GM18519 (cell line): Measurements from ENCODE around the gene LPCAT3.
A peak's percentile ranks its signal among the peaks of the same experiment; 100 is the strongest.

ENCODE experiments used
- ATAC-seq: cut with Tn5 transposase; IDR thresholded peaks from one replicate; pipeline ENCODE4 v1.9.1; 2021; ENCODE audit warnings: mild to moderate bottlenecking, moderate library complexity; ENCODE audit not compliant: unreplicated experiment, low FRiP score

Gene LPCAT3

DNA sequence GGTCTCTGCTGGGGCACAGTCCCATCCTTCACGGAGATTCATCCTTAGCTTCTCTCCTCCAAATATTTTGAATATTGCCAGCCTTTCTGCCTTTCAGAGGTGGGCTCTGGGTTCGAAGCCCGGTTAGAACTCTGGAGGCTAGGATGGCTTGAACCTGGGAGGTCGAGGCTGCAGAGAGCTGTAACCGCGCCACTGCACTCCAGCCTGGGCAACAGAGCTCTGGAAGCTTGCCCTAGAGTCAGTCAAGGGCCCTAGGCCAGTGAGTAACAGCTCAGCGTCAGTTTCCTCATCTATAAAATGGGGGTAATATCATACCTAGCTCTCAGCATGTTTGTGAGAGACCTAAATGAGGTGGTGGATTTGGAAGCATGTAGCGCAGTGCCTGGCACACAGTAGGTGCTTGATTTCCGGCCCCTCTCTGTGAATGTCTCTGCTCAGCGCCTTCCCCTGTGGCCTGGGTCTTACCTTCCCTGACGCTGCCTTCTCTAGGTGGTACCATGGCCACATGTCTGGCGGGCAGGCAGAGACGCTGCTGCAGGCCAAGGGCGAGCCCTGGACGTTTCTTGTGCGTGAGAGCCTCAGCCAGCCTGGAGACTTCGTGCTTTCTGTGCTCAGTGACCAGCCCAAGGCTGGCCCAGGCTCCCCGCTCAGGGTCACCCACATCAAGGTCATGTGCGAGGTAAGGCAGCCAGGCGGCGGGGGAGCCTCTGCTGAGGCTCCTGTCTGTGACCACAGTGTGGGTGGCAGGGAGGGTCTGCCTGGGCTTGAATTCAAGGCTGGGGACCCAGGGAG is 63.8 kb downstream of the LPCAT3 start:
- ATAC-seq: no peak

- ATAC-seq: peak; percentile 30
Observed at GRCh38 chr12:6953442-6954315, 64.6 kb downstream of the LPCAT3 start.

GRCh38 chr12:6952863-6953441 is 65.3 kb downstream of the LPCAT3 start:
- ATAC-seq: no peak

GRCh38 chr12:6952121-6952862 is 66.0 kb downstream of the LPCAT3 start:
- no peak for ATAC-seq

DNA sequence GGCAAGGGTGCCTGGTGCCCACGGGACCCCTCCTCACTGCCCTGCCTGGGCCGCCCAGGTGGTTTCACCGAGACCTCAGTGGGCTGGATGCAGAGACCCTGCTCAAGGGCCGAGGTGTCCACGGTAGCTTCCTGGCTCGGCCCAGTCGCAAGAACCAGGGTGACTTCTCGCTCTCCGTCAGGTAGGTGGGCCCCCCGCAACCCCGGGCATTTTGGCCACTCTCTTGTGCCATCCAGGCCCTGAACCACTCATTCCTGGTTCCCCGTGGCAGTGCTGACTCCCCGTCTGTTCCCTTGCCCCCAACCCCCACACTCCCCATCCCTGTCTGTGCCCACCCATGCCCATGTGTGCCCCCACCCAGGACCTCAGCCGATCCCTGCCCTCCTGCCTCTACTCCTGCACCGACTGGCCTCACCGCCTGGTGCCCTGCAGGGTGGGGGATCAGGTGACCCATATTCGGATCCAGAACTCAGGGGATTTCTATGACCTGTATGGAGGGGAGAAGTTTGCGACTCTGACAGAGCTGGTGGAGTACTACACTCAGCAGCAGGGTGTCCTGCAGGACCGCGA is 66.6 kb downstream of the LPCAT3 start:
- ATAC-seq: no peak

DNA sequence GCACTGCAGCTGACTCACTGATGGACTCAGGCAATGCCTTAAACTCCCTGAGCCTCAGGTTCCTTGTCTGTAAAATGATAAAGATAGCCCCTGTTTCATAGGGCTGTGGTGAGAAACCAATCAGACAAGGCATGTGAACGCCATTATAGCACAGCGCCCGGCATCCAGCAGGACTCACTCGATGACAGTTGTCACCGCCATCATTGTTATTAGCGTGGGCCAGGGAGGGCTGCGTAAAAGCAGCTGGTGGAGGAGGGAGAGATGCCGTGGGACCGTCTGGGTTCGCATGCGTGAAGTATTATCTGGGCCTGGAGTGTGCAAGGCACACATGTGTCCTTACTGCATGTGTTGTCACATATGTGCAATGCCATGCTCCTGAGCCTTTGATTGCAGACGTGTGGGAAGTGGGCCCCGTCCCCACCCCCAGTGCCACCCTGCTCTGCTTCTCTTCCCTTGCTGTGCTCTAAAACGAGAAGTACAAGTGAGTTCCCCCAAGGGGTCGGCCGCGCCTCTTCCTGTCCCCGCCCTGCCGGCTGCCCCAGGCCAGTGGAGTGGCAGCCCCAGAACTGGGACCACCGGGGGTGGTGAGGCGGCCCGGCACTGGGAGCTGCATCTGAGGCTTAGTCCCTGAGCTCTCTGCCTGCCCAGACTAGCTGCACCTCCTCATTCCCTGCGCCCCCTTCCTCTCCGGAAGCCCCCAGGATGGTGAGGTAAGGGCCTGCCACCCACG is 67.3 kb downstream of the LPCAT3 start, which contains the start of gene PTPN6:
PTPN6 (plus strand) TSS at position 546 of the 730 bp plus-strand sequence; CDS start at position 703, 157 bp downstream.
- ATAC-seq: no peak

DNA sequence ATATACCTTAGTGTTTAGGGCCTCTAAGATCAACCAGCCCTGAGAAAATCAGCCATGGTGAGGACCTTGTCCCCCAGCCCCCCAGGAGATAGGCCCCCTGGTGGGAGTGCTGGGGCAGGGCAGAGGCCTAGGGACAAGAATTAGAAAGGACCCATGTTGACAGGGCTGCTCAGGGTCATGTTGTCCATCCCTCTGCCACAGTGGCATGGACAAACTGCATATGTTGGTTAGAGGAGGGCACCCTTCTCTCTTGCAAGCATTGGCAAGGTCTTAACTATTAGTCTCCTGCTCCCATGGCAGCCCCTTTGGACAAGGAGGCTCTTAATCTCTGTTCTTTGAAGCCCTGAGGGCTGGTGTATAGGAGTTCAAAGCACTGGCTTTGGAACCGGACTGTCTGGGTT is 67.9 kb downstream of the LPCAT3 start:
- ATAC-seq: no peak

GRCh38 chr12:6948873-6949594 is 69.2 kb downstream of the LPCAT3 start:
- ATAC-seq: no peak

DNA sequence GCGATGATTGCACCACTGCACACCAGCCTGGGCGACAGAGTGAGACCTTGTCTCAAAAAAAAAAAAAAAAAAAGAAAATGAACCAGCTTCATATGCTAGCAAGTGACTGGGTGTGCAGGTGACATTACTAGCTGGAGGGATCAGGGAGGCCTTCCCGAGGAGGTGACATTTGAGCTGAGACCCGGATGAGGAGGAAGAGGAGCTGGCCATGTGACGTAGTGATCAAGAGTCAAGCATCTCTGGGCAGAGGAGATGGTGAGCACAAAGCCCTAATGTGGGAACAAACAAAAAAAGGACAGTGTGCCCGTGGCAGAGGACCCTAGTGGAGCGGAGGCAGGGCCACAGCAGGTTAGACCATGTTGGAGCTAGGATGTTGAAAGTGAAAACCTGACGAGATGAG is 70.7 kb downstream of the LPCAT3 start:
- ATAC-seq: no peak

DNA sequence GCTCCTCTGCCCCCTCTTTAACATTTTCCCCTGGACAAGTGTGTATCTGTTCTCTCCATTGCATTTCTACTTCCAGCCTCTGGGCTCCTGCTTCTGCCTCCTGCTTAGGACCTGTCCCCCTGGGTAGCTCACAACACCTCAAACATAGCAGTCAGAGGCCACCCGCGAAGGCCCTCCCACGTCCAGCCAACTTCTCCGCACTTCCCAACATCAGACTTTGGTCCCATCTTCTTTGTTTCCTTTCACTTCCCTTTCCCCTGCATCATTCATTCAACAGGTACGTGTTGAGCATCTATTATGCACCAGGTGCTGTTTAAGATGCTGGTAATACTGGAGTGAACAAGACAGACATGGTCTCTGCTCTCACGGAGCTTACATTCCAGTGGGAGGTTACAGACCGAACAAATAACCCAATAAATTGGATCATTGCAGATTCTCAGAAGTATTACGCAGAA is 71.3 kb downstream of the LPCAT3 start:
- no peak for ATAC-seq

GRCh38 chr12:6946033-6946919 is 72.0 kb downstream of the LPCAT3 start:
- no peak for ATAC-seq

DNA sequence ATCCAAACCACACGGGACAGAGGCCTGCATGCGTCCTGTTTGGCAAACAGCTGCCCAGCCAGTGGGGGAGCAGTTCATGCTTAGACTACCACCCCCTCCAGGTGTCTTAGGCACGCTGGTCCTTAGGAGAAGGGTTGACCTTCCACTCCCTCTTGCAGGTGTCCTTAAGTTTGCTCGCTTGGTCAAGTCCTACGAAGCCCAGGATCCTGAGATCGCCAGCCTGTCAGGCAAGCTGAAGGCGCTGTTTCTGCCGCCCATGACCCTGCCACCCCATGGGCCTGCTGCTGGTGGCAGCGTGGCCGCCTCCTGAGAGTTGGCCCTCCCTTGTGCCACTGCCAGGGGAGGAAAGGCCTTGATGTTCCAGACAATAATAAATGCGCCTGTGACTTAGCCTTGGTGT is 72.7 kb downstream of the LPCAT3 start:
- no peak for ATAC-seq

GRCh38 chr12:6944381-6945186 is 73.7 kb downstream of the LPCAT3 start:
- no peak for ATAC-seq

GRCh38 chr12:6943722-6944380 is 74.4 kb downstream of the LPCAT3 start, which contains the start of the genes C12orf57 and RNU7-1:
Gene C12orf57, plus strand, starts transcription at chr12:6944022. Its CDS starts 100 bp downstream, at chr12:6944122.
Gene RNU7-1, plus strand, starts transcription at chr12:6943816.
- no peak for ATAC-seq

DNA sequence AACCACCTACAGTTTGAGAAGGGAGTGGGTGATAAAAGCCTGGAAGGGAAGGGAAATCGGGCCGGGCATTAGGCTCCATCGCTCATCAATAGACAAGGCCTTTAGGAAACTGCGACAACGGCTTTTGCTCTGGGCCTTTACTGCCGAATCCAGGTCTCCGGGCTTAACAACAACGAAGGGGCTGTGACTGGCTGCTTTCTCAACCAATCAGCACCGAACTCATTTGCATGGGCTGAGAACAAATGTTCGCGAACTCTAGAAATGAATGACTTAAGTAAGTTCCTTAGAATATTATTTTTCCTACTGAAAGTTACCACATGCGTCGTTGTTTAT is 74.9 kb downstream of the LPCAT3 start:
- ATAC-seq: no peak

DNA sequence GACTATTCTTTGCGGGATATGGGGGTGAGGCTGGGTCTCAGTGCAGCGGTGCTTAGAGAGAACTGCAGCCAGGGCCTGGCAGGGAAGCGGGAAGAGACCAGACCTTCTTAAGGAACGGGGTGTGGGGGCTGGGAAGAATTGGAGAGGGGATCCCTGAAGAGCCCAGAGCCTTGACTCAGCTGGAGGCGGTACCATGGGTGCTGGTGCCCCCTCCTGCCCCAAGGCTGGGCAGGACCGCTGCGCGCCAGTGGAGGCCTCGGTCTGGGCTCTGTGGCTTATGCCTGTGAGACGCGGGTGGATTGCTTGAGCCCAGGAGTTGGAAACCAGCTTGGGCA is 76.0 kb downstream of the LPCAT3 start:
- ATAC-seq: no peak

DNA sequence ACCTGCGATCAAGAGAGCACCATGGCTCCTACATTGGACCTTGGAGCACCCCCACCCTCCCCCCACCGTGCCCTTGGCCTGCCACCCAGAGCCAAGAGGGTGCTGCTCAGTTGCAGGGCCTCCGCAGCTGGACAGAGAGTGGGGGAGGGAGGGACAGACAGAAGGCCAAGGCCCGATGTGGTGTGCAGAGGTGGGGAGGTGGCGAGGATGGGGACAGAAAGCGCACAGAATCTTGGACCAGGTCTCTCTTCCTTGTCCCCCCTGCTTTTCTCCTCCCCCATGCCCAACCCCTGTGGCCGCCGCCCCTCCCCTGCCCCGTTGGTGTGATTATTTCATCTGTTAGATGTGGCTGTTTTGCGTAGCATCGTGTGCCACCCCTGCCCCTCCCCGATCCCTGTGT is 76.5 kb downstream of the LPCAT3 start:
- no peak for ATAC-seq
